Measurements from ENCODE around the gene BUB1.
"Not testable (repeated sequence)": the region's sequence is repeated elsewhere in the genome, so short reads cannot be mapped to it uniquely, and the experiment has no call there.

BUB1 gene

GRCh38 chr2:110653861-110654260 lies 24.0 kb downstream of the BUB1 start:
- no peak for DNase-seq

- DNase-seq = no peak
Observed at GRCh38 chr2:110650346-110650745, 27.5 kb downstream of the BUB1 start.

- no peak for DNase-seq
Observed at GRCh38 chr2:110647777-110648176, 30.1 kb downstream of the BUB1 start.

GRCh38 chr2:110645616-110646015 lies 32.2 kb downstream of the BUB1 start:
- DNase-seq = no peak

GRCh38 chr2:110644357-110644756 lies 33.5 kb downstream of the BUB1 start:
- DNase-seq = no peak

GRCh38 chr2:110642360-110642759 lies 35.5 kb downstream of the BUB1 start:
- DNase-seq = no peak

- DNase-seq = no peak
Observed at GRCh38 chr2:110639972-110640371, 37.9 kb downstream of the BUB1 start.

- DNase-seq = no peak
Observed at GRCh38 chr2:110638952-110639695, 38.7 kb downstream of the BUB1 start.

GRCh38 chr2:110638004-110638403 lies 39.9 kb downstream of the BUB1 start:
- DNase-seq = no peak

GRCh38 chr2:110637093-110637492 lies 40.8 kb downstream of the BUB1 start:
- no peak for DNase-seq

- DNase-seq = not testable (repeated sequence)
Observed at GRCh38 chr2:110635949-110636628, 41.8 kb downstream of the BUB1 start.

GRCh38 chr2:110627348-110627747 lies 50.5 kb downstream of the BUB1 start:
- DNase-seq = not testable (repeated sequence)

- not testable (repeated sequence) for DNase-seq
Observed at GRCh38 chr2:110619326-110619939, 58.4 kb downstream of the BUB1 start.

- not testable (repeated sequence) for DNase-seq
Observed at GRCh38 chr2:110613927-110614326, 63.9 kb downstream of the BUB1 start.

GRCh38 chr2:110610613-110611250 lies 67.1 kb downstream of the BUB1 start:
- DNase-seq = not testable (repeated sequence)

- DNase-seq = not testable (repeated sequence)
Observed at GRCh38 chr2:110609843-110610612, 67.8 kb downstream of the BUB1 start.

- DNase-seq = not testable (repeated sequence)
Observed at GRCh38 chr2:110608788-110609502, 68.9 kb downstream of the BUB1 start.

GRCh38 chr2:110605057-110605456 lies 72.8 kb downstream of the BUB1 start:
- not testable (repeated sequence) for DNase-seq

- DNase-seq = not testable (repeated sequence)
Observed at GRCh38 chr2:110603917-110604591, 73.8 kb downstream of the BUB1 start.

GRCh38 chr2:110602139-110602538 lies 75.7 kb downstream of the BUB1 start:
- not testable (repeated sequence) for DNase-seq

GRCh38 chr2:110591973-110592372 lies 85.9 kb downstream of the BUB1 start:
- not testable (repeated sequence) for DNase-seq
